ENCODE measurements around the gene ARTN.

DNA sequence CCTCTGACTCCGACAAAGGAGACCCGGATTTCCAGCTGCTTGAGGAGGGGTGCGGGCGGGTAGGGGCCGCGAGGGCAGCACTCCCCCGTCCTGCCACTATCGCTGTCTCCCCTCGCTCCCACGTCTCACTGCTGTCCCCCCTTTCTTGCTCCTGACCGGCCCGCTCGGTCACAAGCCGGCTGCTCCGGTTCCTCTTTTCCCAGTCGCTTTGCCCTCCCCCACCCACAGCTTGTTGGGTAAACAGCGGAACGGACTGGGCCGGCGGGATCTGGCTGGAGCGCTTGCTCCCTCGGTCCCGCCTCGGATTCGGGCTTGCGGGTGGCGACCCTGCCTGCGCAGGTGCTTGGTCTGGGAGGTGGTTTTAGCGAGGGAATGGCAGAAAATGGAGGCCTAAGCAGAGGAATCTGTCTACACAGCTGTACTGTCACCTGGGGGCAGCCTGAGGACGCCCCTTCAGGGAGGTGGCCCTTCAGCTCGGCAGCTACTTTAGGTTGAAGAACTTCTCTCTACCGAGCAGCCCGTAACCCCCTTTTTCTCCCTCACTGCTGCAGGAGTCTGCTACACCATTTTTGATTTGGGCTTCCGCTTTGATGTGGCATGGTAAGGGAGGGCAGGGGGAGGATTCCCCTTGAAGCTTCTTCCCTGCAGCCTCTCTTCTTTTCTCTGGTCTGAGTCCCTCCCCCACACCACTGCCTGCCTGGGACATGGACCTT lies 41.8 kb downstream of the ARTN start:
- TF ChIP-seq POLR2A (IDR thresholded peaks at IDR 0.05) (no peak), CTCF (IDR thresholded peaks at IDR 0.05) (no peak)

Measured in ovary (tissue), 3 donors.